Cardiac fibroblast (primary cell): ENCODE data around the gene SLC37A2.
"Not testable (repeated sequence)": the region's sequence is repeated elsewhere in the genome, so short reads cannot be mapped to it uniquely, and the experiment has no call there.

Experiments used
- DNase-seq, 2 donors: peaks; one replicate each; pipeline versions ENCODE4 v3.0.0 to v3.0.0-alpha.2; 2010; ENCODE audit warnings: low read depth in 2 of 2
- H3K4me3 ChIP-seq, 2 donors: replicated peaks in 1 of 2; 1 replicate in 1 of 2; 2 replicates in 1 of 2; pipeline ENCODE4 v1.5.1; 2011; ENCODE audit warnings: low read depth in 2 of 2, low read length in 2 of 2, mild to moderate bottlenecking in 2 of 2, moderate library complexity in 1 of 2
- TF ChIP-seq, protein P1 (sequence below): IDR thresholded peaks from one replicate; pipeline ENCODE4 v1.5.1; 2011; ENCODE audit warnings: low read depth, mild to moderate bottlenecking, low read length, inconsistent platforms

Gene SLC37A2

DNA sequence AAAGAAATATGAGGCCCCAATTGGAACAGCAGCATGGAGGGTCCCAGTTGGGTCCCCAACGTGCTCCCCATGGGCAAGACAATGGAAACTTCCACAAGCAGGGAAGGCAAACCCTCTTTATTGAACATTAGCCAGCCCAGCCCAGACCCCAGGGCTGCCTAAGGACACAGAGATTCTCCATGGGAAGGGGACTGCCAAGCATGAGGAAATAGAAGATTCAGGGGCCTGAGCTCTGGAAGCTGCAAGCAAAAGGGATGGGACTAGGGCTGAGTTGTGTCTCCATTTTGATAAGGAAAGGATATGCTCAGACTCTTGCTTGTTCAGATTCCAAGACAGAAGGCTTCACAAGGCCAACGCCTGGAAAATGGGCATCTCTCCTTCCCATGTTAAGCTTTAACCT lies 25.0 kb downstream of the SLC37A2 start:
- H3K4me3 ChIP-seq: no peak overlapping the region
- TF ChIP-seq, protein P1, sequence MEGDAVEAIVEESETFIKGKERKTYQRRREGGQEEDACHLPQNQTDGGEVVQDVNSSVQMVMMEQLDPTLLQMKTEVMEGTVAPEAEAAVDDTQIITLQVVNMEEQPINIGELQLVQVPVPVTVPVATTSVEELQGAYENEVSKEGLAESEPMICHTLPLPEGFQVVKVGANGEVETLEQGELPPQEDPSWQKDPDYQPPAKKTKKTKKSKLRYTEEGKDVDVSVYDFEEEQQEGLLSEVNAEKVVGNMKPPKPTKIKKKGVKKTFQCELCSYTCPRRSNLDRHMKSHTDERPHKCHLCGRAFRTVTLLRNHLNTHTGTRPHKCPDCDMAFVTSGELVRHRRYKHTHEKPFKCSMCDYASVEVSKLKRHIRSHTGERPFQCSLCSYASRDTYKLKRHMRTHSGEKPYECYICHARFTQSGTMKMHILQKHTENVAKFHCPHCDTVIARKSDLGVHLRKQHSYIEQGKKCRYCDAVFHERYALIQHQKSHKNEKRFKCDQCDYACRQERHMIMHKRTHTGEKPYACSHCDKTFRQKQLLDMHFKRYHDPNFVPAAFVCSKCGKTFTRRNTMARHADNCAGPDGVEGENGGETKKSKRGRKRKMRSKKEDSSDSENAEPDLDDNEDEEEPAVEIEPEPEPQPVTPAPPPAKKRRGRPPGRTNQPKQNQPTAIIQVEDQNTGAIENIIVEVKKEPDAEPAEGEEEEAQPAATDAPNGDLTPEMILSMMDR: no peak
- no peak for DNase-seq

DNA sequence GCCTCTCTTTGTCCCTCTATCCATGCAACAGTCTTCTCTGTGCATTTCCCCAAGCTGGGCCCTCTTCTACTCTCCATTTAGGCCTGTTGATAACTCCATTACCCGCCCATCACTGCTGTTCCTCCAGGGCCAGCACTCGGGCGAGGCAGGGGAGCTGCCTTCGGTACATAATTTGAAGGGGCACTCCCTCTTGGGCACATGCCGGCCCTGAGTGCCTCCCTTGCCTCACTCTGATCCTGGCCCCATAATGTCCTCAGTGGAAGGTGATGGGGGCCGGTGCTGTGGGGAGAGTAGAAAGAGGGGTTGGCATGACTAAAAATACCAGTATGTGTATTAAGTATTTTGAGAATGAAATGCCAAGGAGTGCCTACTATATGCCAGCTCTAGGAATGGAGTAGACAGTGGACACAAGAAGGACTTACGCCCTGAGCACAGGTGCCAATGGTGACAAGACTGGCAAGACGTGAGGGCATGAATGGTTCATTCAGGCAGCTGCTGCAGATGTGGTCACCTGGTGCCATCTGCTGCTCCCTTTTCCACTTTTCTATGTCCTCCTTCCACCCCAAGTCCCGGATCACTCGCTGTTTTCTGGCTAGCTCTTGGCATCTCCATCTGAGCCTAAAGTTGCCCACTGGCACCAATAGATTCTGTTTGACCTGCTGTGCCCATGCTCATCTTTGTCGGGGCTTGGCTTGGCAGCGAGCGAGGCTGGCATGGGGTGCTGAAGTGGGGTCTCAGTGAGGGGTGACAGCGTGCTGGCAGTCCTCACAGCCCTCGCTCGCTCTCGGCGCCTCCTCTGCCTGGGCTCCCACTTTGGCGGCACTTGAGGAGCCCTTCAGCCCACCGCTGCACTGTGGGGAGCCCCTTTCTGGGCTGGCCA lies 25.7 kb downstream of the SLC37A2 start:
- no peak overlapping the region for H3K4me3 ChIP-seq
- no peak for DNase-seq
- TF ChIP-seq, protein P1: no peak

DNA sequence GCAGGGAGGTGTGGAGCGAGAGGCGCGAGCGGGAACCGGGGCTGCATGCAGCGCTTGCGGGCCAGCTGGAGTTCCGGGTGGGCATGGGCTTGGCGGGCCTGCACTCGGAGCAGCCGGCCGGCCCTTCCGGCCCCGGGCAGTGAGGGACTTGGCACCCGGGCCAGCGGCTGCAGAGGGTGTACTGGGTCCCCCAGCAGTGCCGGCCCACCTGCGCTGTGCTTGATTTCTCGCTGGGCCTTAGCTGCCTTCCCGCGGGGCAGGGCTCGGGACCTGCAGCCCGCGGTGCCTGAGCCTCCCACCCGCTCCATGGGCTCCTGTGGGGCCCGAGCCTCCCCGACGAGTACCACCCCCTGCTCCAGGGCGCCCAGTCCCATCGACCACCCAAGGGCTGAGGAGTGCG lies 26.4 kb downstream of the SLC37A2 start:
- DNase-seq, H3K4me3 ChIP-seq: not testable (repeated sequence)

DNA sequence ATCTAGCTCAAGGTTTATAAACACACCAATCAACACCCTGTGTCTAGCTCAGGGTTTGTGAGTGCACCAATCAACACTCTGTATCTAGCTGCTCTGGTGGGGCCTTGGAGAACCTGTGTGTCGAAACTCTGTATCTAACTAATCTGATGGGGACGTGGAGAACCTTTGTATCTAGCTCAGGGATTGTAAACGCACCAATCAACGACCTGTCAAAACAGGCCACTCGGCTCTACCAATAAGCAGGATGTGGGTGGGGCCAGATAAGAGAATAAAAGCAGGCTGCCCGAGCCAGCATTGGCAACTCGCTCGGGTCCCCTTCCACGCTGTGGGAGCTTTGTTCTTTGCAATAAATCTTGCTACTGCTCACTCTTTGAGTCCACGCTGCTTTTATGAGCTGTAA lies 27.0 kb downstream of the SLC37A2 start:
- not testable (repeated sequence) for H3K4me3 ChIP-seq, DNase-seq

DNA sequence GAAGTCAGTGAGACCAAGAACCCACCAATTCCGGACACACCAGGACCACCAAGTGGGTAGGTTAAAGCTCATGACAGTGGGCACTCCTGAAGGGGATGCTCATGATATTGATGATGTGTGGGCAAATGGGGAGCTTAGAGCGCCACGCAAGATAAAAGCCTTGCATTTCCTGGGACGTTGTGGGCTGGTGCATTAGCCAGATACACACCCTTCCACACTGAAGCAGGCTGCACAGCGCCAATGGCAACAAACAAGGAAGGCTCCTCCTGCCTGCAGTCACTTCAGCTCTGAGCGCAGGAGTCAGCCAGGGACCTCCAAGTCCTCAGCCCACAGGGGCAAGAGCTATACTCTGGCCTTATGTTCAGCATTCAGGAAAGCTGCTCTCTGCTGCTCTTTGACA lies 27.7 kb downstream of the SLC37A2 start:
- TF ChIP-seq, protein P1: no peak
- DNase-seq: no peak
- no peak overlapping the region for H3K4me3 ChIP-seq

DNA sequence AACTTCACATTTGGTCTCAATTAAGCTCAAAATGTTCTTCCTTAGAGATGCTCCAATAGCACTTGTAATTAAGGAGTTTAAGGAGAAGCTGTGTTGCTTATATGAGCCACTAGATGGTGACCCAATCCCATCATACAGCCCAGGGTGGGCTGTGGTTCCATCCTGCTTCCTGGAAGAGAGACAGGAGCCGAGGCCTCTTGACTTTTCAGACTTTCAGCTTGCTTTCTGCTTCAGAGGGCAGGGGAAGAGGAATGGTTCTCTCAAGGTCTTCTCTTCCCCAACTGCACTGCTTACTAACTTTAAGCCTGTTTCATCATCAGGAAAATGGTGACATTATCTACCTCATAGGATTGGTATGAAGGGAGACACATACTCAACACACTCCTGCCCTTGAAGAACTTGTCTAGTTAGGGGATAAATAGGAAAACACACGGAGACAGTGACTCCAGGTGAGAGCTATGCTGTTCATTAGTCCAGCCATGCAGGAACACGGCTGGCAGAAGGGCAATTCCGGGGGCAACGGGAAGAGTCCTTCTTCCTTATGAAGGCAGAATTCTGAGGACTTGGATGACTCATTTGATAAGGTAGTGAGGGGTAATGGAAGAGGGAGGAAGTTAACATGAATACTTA lies 28.3 kb downstream of the SLC37A2 start:
- peak; percentile 82 to 86 for DNase-seq
- TF ChIP-seq, protein P1: peak; percentile 55
- H3K4me3 ChIP-seq: no peak overlapping the region

DNA sequence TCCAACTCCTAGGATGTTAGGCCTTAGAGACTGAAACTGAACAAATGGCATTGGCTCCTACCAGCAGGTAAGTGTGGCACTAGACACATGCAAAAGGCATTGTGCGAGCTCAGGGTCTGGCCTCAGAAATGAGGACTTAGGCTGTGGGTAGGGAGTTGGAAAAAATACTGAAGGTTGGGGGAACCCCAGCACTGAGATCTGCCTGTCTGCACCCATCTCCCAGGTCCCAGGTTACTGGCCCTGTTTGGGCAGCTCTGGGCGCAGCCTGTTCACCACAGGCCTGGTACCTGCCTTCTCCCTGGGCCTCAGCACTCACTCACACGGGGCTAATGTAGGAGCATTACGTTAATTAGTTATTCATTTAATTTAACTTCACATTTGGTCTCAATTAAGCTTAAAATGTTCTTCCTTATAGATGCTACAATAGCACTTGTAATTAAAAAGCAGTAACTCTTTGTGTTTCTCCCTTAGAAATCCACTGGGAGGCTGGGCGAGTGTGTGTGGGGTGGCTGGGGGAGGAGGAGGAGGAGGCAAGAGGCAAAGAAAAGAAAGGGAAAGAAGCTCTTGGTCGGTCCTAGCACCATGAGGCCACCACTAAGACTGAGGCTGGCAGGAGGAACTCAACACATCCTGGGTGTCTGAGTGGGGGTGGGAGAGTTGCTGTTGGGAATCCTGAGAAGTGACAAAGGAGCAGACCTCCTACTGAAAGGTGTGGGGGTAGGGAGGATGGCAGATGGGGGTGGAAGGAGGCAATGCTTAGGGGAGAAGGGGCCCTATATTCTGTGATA lies 29.0 kb downstream of the SLC37A2 start:
- DNase-seq: no peak
- no peak overlapping the region for H3K4me3 ChIP-seq
- TF ChIP-seq, protein P1: no peak
